ENCODE results near the gene JAZF1.

The JAZF1 gene

DNA sequence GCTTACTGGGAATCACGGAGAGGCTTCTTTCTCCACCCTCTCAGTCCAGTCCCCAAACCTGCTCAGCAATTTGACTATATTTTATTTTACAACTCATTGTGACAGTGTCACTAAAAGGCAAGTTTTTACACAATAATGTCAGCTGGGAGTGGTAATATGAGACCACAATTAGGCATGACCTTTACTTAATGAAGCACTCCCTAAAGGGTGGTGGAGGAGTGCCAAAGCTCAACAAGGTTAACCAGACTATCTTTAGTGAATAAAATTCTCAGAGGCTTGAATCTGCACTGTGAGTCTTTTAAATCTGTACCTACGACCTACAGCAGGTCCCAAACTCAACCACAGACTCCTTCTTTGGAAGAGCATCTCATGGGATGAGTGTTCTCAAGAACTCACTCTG is 225.0 kb downstream of the JAZF1 start:
- DNase-seq, result no peak

DNA sequence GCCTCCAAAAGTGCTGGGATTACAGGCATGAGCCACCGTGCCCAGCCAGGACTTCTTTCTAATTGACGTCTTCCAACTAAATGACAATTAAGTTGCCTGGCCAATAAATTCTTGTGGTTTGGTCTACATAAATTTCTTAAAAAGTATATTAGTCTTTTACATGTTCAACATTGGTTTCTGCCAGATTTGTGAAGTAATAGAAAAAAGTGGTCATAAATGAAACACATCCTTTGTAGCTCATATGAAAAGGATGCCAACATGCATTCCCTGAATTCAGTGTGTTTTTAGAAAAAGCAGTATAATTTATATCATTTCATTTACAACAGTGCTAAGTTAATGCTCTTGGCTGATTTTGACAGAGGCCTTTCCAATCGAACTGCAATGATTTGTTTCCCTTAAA is 225.6 kb downstream of the JAZF1 start:
- no peak for DNase-seq

DNA sequence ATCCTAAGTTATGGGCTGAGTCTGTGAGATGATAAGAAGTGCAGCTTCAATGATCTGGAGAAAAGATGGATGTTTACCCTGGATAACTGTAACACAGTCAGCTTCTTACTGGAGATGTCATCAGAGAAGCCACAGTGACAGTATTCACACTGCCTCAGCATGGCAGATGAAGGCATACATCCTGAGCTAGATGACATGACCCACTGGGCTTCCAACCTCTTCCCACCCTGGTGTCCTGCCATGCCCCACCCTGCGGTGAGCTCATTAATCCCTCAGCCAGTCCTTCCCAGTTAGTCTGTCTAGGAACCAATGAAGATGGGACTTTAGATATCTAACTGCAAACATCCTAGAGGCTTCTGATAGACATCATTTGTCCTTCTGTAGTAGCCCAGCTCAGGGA is 226.8 kb downstream of the JAZF1 start:
- DNase-seq, result no peak

DNA sequence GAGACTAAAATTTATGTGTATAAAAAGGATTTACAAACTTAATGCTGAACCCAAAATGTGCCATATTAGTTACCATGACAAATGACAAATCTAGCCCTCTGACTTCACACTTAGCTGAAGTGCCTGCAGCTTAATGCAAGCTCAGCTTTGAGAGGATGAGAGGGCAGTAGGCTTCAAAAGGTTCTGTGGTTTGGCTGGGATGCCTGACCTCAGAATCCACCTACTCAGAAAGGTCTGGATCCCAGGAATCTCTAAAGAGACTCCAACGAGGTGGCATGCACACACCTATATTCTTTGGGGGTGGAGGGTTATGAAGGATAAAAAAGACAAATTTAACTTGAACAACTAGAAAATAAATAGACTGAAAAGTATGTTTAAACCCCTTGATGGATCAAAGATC is 227.2 kb downstream of the JAZF1 start:
- DNase-seq, result no peak

DNA sequence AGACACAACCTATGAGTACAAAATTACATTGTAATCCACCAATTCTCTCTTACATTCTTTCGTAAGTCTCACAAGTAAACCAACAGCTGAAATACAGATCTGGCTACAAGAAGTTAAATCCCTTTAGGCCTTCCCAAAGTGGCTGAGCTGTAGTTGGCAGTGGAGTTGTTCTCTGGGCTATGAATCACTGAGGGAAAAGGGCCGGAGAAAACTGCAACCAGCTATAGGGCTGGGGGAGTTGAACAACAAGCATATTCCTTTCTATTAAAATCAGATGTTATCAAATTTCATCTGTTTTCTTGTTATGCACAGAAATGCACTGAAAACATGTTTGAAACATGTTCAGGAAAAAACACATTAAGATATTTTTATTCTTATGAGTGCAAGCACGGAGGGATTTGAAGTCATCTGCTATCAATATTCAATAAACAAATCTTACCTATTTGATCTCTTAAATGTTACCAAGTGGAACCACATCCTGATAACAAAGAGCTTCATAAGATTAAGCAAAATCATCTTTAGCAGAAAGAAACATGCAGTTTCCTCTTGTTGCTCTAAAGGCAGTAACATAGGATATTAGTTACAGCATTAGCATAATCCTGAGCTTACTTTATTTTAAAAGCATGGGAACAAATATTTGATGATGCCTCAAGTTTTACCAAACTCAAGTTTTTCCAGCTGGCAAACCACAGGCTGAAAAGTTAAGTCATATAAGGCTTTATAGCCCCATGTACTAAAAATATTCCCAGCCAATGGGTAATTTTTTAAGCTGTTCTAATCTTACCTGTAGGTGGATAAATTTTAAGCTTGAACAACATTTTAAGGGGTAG is 227.9 kb downstream of the JAZF1 start:
- DNase-seq, result no peak

DNA sequence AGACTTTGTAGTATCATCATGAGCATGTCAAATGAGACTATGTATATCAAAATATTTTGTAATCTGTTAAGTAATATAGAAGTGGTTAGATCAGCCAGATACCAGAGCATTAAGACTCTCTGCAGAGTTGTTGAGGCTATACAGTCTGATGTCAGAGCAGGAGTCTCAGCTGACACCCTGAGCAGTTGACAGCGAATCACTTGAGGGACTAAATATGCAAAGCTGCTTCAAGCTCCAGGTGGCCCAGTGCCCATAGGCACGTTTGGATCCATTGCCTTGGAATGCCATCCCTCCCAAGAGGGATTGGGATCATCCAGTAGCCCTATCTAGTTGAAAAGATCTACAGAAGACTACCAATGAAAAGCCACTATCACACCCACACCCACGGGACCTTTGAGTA is 230.5 kb downstream of the JAZF1 start:
- no peak for DNase-seq

DNA sequence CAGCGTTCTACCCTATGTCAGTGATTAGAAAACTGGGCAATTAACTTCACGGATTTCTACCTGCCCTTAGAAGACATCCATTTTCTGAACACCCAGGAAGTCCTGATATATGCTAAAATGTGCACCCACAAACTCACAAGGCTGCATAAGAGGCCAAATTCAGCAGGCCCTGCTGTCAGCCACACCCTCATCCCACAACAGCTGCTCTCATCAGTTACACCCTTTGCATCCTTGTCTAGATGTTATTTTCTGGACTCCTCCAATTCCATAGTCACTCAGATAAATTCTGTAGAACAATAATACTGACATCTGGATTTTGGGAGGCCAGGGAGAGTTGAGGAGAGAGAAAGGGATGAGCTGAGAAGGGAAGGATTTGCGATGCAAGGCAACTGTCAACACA is 231.7 kb downstream of the JAZF1 start:
- DNase-seq, result no peak

DNA sequence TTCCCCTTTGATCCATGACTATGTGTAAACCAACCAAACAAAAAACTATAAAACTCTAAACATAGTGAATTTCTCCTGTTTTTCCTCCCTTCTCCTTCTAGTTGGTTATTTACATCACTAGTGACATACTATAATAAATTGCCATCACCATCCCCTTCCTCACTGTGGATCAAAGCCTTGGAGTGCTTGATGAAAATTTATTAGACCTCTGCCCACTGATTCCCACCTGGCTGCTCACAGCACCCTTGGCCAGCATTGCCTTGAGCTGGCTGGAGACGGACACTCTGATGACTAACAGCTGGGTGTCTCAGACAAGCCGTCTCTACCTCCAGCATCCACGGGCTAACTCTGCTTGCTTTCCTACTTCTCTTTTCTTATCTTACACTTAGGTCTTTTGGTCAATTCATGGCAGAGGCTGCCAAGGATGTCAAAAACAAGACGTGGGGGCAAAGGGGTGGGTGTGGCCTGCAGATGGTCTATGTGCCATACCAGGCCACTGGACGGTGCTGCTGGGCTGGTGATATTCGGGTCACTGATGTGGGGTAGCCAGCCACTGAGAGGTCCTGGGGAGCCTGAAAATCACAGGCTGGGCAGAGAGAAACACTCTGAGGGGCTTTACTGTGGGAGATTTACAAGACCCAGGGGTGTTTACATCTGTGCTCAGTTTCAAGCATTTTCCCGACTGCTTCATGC is 232.9 kb downstream of the JAZF1 start:
- DNase-seq, result no peak

DNA sequence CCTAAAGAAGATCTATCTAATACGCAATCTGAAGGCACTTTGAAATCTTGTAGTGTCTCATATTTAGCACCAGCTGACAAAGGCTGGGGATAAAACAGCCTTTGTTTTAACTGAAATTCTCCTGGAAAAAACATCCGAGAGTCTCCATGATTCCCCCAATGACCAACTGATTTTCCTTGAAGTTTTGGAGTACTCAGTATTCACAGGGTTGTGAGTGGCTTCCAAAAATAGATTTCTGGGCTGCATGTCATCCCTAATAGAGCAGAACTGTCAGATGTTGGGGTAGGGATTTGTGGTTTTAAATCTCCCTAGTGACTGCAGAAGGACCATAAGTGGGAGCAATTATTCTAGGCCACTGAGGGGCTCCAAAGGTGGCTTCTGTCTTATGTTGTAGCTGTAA is 234.2 kb downstream of the JAZF1 start:
- DNase-seq, result no peak

DNA sequence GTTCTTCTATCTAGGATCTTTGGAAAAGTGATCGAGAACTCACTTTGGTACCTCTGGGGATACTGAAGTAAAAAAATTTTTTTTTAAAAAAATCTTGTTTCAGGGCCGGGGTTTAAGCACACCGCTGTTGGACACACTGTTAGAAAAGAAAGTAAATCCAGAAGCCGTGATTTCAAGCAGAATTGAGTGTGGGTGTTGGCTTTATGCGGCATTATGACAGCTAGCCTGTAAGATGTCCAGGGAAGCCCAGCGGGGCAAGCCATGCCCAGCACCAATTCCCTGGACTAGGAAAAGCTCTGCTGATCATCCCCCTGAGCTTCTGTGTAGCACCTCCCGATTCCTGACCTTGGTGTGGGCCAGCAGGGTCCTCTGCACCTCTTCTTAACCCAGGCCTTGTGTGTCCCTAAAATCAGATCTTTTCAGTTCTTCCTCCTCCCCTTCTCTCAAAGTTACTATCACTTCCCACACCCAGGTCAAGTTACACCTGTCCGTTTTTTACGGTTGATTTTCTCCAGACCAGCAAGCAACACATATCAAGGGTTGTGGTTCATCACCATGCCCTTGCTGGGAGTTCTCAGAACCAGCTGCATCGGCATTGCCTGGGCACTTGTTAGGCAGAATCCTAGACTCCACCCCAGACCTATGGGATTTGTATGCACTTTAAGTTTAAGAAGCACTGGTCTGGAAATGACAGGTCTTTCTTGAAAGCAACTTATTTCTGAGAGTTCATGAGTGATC is 235.4 kb downstream of the JAZF1 start:
- no peak for DNase-seq

DNA sequence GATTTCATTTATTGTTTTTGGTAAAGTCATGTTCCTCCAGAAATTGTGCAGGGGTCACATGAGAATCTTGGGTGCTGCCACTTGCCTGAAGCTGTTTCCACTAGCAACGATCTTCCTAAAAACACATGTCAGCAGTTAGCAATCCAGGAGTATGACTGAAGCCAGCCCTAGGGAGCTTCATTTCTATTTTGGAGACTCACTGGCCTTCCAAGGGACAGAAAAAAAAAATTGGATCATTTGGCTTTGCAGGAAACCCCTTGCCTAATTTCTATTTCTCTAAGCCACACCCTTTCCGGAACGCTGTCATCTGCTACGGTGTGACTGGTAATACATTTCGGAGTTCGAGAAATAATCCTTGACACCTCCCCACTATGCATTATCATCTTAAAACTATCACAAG is 236.0 kb downstream of the JAZF1 start:
- no peak for DNase-seq

DNA sequence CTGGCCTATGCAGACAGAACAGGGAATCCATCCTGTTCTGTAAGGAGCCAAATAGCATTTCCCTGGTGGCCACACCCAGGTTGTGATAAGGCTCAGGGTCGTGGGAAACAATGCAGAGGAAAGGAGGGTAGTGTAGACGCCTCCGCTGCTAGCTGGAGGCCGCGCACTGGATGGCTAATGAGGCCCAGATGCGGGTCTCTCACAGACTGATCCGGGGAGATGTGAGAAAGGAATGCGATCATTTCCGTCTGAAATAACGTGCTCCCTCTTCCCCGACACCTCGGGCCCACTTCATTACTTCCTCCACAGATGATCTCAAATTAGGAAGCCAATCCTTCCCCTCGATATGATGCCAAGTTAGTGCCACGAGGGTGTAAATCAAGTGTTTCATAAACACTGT is 237.4 kb downstream of the JAZF1 start:
- DNase-seq, result no peak

DNA sequence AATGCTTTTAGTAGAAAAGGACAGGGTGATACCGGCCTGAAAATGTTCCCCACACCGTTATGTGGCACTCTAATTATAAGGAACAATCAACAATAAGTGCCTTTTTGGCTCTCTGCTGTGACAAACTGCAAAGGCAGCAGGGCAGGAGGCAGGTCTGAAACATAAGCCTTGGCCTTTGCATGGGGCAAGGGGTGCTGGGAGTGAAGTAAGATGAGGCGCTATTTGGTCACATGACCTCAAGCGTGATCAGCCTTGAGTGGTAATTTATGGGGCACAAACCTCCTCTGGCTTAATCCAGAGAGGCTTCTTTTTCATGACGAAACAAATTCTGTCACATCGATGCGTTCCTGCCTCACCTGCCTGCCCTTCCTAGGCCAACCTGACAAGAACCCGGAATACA is 237.9 kb downstream of the JAZF1 start:
- DNase-seq, result no peak

DNA sequence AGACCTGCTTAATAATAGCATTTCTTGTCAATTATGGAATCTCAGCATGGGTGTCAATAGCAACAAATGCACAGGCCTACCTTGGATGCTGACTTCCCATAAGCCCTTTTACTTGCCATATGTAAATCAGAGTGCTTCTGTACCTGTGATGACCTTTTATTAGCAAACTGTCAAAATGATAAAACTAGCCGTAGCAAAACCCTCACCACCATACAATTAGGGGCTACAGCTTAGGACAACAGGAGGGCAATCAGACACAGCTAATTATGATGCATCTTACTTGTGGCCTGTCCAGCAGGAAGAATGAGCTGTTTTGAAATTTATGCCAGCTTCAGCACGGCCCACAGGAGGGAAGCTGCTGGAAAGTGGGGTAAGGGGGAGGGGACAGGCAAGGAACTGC is 239.1 kb downstream of the JAZF1 start:
- DNase-seq, result no peak

DNA sequence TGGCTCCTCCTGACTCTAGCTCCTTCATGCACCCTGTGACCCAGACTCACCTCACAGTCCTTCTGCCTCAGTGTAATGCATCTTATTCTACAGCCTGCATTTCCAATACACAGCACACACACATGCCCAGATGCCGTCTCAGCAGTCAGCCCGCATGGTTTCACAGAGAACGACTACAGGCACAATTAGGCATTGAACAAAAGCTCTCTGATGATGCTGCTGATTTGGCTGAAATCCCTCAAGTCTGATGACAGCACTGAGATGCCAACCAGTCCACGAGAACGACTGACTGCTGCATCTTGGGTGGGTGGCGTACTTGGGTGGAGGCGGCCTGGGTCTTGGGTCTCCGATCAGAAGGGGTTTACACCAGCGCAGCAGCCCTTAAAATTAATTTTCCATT is 240.3 kb downstream of the JAZF1 start:
- no peak for DNase-seq

DNA sequence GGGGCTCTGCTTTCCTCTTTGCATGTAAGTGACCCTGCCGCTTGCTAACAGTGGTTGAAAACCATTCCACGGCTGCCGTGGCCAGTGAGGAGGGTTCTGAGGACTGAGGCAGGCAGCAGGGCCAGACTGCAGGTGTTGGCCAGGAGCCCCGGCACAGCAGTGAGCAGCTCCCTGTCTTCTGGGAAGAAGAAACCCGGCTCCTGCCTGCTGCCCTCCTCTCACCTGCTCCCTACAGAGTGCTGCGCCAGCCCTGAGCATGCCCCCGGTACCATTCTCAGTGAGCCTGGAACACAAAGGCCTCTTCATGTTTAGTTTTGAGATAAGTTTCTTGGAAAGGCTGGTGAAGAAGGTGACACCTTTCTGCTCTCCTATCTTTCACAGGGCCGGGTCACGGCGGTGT is 240.7 kb downstream of the JAZF1 start:
- DNase-seq, result no peak

DNA sequence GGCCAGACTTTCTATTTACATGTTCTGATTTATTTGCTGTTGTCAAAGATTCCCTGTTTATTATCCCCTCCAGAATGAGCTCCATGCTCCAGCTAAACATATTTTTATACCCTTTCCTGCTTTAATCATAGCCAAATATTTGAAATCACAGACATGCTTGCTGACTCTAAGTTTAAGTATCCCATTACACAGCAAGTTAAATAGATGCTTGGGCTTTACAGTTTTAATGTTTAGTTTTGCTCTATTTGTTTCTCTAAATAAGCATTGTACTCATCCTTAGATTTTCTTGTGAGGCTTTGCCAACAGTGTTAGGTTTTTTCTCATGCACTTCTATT is 243.9 kb downstream of the JAZF1 start:
- DNase-seq, result no peak

DNA sequence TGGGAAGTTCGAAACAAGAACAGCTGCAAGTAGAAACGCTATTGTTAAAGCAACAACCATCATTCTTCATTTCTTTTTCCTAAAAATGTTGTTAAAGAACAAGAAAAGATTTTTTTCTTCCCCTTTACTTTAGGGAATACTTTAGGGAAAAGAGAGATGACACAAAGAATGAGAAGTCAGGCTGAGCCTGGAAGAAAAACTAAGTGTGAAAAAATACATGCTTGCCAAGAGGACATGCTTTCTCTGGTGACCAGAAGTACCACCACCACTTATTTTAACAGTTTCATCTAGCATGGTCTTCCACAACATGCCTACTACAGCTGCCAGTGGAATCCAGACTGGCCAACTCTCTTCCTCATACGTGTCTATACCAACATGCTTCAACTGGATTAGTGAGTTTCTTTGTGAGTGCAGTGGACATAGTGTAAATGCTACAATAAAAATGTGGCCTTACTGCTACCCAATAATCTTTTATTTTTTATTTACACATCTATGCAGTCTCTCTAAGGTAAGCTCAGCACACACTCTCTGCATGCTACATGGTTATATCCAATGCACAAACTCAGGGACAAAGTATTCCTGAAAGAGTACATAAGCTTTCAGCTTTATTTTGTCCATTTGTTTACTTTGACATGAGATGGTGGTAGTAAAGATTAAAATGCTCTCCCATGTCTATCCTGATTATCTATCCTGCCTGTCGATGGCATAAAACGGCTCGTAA is 244.4 kb downstream of the JAZF1 start:
- no peak for DNase-seq

DNA sequence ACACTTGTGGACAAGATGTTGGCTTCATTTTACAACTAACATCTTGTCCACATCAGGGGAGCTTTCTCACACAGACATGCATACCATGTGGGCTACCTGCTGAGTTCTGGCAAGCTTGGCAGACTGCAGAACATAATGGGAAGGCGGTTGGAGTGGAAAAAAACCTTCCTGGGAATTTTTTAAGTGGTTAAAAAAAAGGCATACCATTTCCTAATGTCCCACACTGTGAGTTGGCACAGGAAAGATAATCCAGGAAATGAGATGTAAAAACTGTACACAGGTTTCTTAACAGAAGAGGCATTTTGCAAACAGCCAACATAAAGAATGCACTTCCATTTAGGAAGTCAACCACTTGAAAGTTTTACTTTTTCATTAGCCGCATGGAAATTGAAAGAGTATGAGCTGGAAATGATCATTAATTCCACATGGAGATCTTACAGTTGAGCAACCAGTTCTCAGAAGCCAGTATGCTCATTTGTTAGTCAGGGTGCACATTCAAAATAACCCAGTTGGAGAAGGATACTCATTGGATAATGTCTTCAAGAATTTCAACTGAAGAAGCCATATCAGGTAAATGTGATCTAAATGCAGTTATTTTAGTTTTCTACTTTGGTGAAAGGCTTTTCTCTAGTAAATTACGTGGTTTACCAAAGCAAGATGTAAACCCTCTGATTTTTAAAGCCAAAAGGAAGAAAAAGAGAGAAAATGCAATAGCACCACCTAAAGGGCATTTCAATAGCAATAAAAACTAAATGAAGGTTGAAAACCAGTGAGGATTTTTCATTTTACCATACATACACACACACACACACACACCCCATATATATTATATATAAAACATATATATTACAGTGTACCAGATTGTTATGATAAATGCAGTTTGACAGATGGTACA is 246.7 kb downstream of the JAZF1 start:
- no peak for DNase-seq

DNA sequence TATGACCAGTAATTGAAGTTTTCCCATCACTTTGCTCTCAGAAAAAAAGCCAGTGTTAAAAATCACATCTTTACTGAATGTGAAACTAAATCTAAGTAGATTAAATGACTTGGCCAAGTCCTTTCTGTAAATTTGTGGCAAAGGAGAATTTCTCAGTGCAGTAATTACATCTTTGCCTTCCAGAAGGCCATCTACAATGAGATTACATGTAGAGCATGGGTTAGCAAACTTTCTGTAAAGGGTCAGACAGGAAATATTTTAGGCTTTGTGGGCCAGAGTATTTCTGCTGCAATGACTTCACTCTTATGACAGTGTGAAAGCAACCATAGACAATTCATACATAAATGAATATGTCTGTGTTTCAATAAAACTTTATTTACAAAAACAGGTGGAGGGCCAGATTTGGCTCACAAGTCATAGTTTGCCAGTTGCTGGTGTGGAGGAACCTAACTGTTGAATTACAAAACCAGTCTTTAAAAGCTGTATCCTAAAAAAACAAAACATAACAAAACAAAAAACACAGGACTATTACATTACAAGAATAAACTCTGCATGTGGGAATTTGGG is 249.6 kb downstream of the JAZF1 start:
- no peak for DNase-seq

DNA sequence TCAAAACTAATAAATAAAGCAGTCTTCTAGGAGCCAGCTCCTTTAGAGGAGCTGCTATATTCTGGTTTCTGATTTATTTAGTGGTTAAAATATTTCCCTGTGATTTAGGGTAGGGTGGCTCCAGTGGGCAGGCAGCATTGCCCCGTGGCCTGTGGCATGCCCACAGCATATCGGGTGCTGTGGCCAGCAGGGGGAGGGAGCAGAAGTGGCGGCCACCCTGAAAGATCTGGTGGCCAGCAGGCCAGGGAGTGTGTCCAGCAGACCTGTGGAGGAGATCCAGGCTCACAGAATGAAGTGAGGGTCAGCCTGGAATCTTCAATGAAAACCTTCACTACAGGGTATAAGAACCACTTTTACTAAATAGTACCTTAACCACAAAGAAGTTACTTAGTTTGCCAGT is 251.5 kb downstream of the JAZF1 start:
- DNase-seq, result no peak

DNA sequence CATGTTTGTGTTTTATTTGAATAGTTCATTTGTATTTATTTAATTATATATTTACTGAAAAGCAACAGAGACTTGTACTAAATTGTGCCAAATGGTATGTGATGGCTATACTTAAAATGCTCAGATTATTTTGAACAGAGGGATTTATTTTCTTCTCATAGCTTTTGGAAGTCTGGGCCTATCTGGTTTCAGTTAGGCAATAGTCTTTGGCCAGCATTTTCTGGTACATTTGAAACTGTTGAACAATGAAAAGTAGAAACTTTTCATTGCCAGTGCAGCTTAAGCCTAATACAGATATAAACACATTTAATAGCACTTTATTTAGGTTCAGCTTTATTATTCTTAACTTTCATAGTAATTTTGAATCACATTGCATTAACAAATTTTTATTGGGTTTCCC is 252.6 kb downstream of the JAZF1 start:
- DNase-seq, result no peak
